ENCODE measurements around the gene SLC4A3. TPM values are rescaled to one million over a fixed set of nuclear protein-coding genes. Genes with fewer than 3 reads are reported as not detected.

Gene SLC4A3
- total and polyA plus RNA-seq, 2 of the 8 experiments (the other 6 are each of a cell fraction or from before 2014, with no cell fraction given) = 4.8 to 7.4 TPM

DNA sequence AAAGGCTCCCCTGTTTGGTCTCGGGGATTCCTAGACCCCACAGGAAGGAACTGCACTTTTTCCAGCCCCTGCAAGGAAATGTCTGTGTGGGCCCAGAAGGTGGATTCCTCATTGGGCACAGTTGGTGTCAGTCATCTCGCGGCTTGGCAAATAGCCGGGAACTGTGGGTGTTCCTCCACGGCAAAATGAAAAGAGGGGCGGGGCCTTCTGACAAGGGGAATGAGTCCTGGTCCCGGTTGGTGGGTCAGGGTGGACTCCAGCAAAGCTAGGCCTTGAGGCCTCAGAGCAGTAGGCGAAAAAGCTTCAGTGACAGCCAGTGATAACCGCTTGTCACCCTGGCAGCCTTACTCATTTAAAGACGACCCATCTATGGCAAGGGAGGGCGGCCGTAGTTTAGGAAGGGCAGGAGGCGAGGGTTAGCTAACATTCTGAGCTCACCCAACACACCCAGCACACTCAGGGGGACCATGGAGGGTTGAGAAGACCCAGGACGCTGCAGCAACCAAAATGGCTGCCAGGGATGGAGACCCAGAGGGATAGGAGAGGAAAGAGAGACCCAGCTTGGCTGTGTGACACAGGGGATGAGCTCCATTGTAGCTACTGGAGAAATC, 16.5 kb downstream of the SLC4A3 start:
- 93% methylated on average over 14 of the region's 14 CpGs; no CpG with 5 or more reads in 1 of the 2 experiments for WGBS, 2 experiments (ENCODE audit: extremely low coverage in 1 of 2, insufficient coverage in 1 of 2, insufficient read length in 1 of 2, insufficient replicate concordance in 2 of 2, low coverage in 1 of 2, low lambda C conversion rate in 2 of 2, missing lambda C conversion rate in 1 of 2)
- Histone ChIP-seq H3K27ac (ENCODE audit: low read depth, low read length) (no peak overlapping the region), H3K36me3 (ENCODE audit: control insufficient read depth in 2 of 4, insufficient read depth in 4 of 4, low read length in 3 of 4) (no peaks in the 10 kb centered on the region), H3K79me1 (ENCODE audit: low read depth, low read length) (no peaks in the 10 kb centered on the region), H2AFZ (ENCODE audit: low read length) (no peak overlapping the region), H2BK15ac (ENCODE audit: low read length) (no peak overlapping the region), H4K20me1 (replicated peaks in 1 of 2; ENCODE audit: control insufficient read depth in 1 of 2, insufficient read depth in 2 of 2, low read length in 2 of 2) (no peaks in the 10 kb centered on the region), H4K91ac (replicated peaks; ENCODE audit: insufficient read length, low read length) (peak overlapping the region; percentile 61), H4K5ac (ENCODE audit: insufficient read length, low read depth, low read length) (no peak overlapping the region), H3K23me2 (ENCODE audit: low read depth, low read length) (no peaks in the 10 kb centered on the region), H3K14ac (ENCODE audit: insufficient read length) (no peak overlapping the region), H2BK120ac (replicated peaks; ENCODE audit: low read depth, low read length) (no peak overlapping the region), H3K4ac (replicated peaks; ENCODE audit: insufficient read length, low read depth, low read length) (no peak overlapping the region), H2BK12ac (ENCODE audit: low read depth, low read length) (no peak overlapping the region), H3K56ac (replicated peaks; ENCODE audit: insufficient read length, low read depth, low read length) (no peak overlapping the region), H3K18ac (ENCODE audit: extremely low read depth, low read length) (no peak overlapping the region), H3K27me3 (replicated peaks in 1 of 4; ENCODE audit: control insufficient read depth in 3 of 4, extremely low read depth in 1 of 4, insufficient read depth in 3 of 4, low read length in 3 of 4) (peaks cover 0 to 6% (median 3%) of the 10 kb centered on the region in 4 experiments; a peak in 5 of 7 replicates), H3K9ac (replicated peaks in 1 of 4; ENCODE audit: extremely low read depth in 1 of 4, low read depth in 3 of 4, low read length in 3 of 4) (no peak overlapping the region), H3K4me3 (ENCODE audit: extremely low read depth in 1 of 4, insufficient read depth in 2 of 4, low read depth in 3 of 4, low read length in 4 of 4) (no peak overlapping the region), H2AK5ac (ENCODE audit: low read depth, low read length) (no peak overlapping the region), H2BK20ac (ENCODE audit: low read length) (no peak overlapping the region), H3K4me1 (replicated peaks in 1 of 4; ENCODE audit: control insufficient read depth in 3 of 4, insufficient read depth in 4 of 4, low read length in 3 of 4) (peaks cover 0 to 6% (median 2%) of the 10 kb centered on the region in 4 experiments; a peak in 5 of 7 replicates), H3K4me2 (ENCODE audit: insufficient read depth in 1 of 2, low read depth in 2 of 2, low read length in 2 of 2) (no peak overlapping the region), H4K8ac (ENCODE audit: extremely low read depth, insufficient read depth, low read length) (no peak overlapping the region), H2BK5ac (ENCODE audit: low read depth, low read length) (peak overlapping the region; percentile 28; the same call in 1 of the 2 replicates), H3K9me3 (ENCODE audit: insufficient read depth in 2 of 2, low read depth in 1 of 2, low read length in 1 of 2) (no peaks in the 10 kb centered on the region), H3K79me2 (ENCODE audit: control insufficient read depth in 1 of 2, insufficient read depth in 2 of 2, low read length in 2 of 2) (no peaks in the 10 kb centered on the region), H3K23ac (ENCODE audit: insufficient read length) (no peak overlapping the region)
- DNase-seq (ENCODE audit: low read depth in 1 of 2, low spot score in 2 of 2) (no peak), FAIRE-seq (no peak)
- ChIA-PET POLR2A (ENCODE audit: partially characterized antibody) (interaction anchor here (1.1 to 1.9 kb wide), 3 partner anchors 11 to 45 kb away, joined by 3 to 12 read pairs (median 4); no protein-coding TSS in a partner anchor), CTCF (ENCODE audit: partially characterized antibody) (interaction anchor here (0.7 to 22.0 kb wide), 25 partner anchors 10 to 152 kb away, joined by 3 to 356 read pairs (median 6); partner anchors contain the start of genes CHPF, INHA, OBSL1 and TMEM198)
- peak; percentile 17; the same call in 1 of the 2 replicates for TF ChIP-seq SP2 (IDR thresholded peaks at IDR 0.05; ENCODE audit: low read length)
- no peak for TF ChIP-seq TAF7 (optimal IDR thresholded peaks at IDR 0.05; ENCODE audit: borderline replicate concordance, low read depth, low read length)
- peak; percentile 38; the same call in 1 of the 2 replicates for TF ChIP-seq SP1 (IDR thresholded peaks at IDR 0.05; ENCODE audit: low read depth, low read length)
